Measurements from ENCODE around the gene MYO1D. TPM values are rescaled to one million over a fixed set of nuclear protein-coding genes. Genes with fewer than 3 reads are reported as not detected.

MYO1D gene
- total RNA-seq, 1 donor from 2014 or later: 18.0 TPM

DNA sequence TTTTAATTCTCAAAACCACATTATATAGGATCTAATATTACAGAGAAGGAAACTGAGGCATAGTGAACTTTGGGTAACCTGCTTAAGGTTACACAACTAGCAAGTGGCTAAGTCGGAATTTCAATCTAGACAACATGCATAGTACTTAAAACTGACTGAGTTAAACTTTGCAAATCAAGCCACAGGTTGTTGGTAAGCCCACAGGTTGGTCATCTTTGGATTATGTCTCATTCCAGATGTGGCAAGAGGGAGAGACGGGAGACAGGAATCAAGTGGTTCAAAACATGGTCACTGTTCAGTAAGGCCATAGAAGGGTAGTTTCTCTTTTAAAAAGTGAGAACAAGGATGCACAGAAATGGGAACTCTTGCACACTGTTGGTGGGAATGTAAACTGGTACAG lies 57.1 kb downstream of the MYO1D start:
- no peak overlapping the region for H3K27ac ChIP-seq (ENCODE audit: low read depth, low read length)
- Mint-ChIP-seq H3K4me3 (ENCODE audit: unreplicated experiment) (no peak overlapping the region), H3K9me3 (ENCODE audit: unreplicated experiment) (no peaks in the 10 kb centered on the region), H3K27me3 (ENCODE audit: low read depth, unreplicated experiment) (no peaks in the 10 kb centered on the region), H3K4me1 (ENCODE audit: low read depth, unreplicated experiment) (peaks cover 7% of the 10 kb centered on the region), H3K27ac (ENCODE audit: unreplicated experiment) (no peak overlapping the region), H3K36me3 (ENCODE audit: low read depth, unreplicated experiment) (no peaks in the 10 kb centered on the region)
- no peaks in the 10 kb centered on the region for H3K79me2 ChIP-seq (ENCODE audit: insufficient read depth, low read length)
- no peaks in the 10 kb centered on the region for H3K36me3 ChIP-seq (ENCODE audit: insufficient read depth, low read length)
- no peaks in the 10 kb centered on the region for H3K4me1 ChIP-seq (ENCODE audit: insufficient read depth, low read length)
- H3K9me3 ChIP-seq (ENCODE audit: insufficient read depth, low read depth, low read length): no peaks in the 10 kb centered on the region
- H3K4me2 ChIP-seq (ENCODE audit: low read length): no peak overlapping the region
- DNase-seq (ENCODE audit: low read depth) (no peak), FAIRE-seq (no peak)
- no peak overlapping the region for H3K9ac ChIP-seq (ENCODE audit: low read length)
- no peaks in the 10 kb centered on the region for H3K27me3 ChIP-seq (ENCODE audit: insufficient read depth, low read length)
- H4K20me1 ChIP-seq (ENCODE audit: insufficient read depth, low read length): no peaks in the 10 kb centered on the region
- no peak overlapping the region for H2AFZ ChIP-seq (ENCODE audit: low read depth, low read length)
- H3K4me3 ChIP-seq (ENCODE audit: insufficient read depth, low read depth, low read length): no peak overlapping the region
- TF ChIP-seq EZH2 (IDR thresholded peaks at IDR 0.05; ENCODE audit: insufficient read depth, low read length): no peak
- TF ChIP-seq, protein P1, sequence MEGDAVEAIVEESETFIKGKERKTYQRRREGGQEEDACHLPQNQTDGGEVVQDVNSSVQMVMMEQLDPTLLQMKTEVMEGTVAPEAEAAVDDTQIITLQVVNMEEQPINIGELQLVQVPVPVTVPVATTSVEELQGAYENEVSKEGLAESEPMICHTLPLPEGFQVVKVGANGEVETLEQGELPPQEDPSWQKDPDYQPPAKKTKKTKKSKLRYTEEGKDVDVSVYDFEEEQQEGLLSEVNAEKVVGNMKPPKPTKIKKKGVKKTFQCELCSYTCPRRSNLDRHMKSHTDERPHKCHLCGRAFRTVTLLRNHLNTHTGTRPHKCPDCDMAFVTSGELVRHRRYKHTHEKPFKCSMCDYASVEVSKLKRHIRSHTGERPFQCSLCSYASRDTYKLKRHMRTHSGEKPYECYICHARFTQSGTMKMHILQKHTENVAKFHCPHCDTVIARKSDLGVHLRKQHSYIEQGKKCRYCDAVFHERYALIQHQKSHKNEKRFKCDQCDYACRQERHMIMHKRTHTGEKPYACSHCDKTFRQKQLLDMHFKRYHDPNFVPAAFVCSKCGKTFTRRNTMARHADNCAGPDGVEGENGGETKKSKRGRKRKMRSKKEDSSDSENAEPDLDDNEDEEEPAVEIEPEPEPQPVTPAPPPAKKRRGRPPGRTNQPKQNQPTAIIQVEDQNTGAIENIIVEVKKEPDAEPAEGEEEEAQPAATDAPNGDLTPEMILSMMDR (IDR thresholded peaks at IDR 0.05; ENCODE audit: insufficient read depth, low read depth, low read length): no peak

DNA sequence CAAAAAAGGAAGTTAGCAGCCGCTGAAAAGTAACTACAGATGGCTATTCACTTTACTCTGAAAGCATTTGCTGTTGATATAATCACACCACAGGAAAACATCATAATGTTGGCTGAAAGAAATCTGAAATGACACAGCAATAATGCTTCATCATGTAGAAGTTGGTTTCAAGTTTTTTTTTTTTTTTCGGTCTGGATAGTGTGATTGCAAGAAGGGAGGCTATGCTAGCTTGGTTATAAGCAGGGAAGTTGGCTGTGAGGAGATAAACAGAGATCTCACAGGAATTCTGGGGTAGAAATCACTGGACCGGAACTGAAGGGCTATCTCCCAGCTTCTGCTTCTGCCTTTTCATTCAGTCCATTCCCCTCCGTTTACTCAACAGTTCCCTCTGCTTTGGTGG lies 57.9 kb downstream of the MYO1D start:
- H3K4me3 ChIP-seq (ENCODE audit: insufficient read depth, low read depth, low read length): no peak overlapping the region
- no peaks in the 10 kb centered on the region for H3K36me3 Mint-ChIP-seq (ENCODE audit: low read depth, unreplicated experiment)
- no peaks in the 10 kb centered on the region for H3K9me3 ChIP-seq (ENCODE audit: insufficient read depth, low read depth, low read length)
- H3K4me2 ChIP-seq (ENCODE audit: low read length): no peak overlapping the region
- no peak overlapping the region for H3K27ac ChIP-seq (ENCODE audit: low read depth, low read length)
- no peak overlapping the region for H3K27ac Mint-ChIP-seq (ENCODE audit: unreplicated experiment)
- H3K36me3 ChIP-seq (ENCODE audit: insufficient read depth, low read length): no peaks in the 10 kb centered on the region
- no peak overlapping the region for H2AFZ ChIP-seq (ENCODE audit: low read depth, low read length)
- no peaks in the 10 kb centered on the region for H3K9me3 Mint-ChIP-seq (ENCODE audit: unreplicated experiment)
- H3K79me2 ChIP-seq (ENCODE audit: insufficient read depth, low read length): no peaks in the 10 kb centered on the region
- no peaks in the 10 kb centered on the region for H3K27me3 ChIP-seq (ENCODE audit: insufficient read depth, low read length)
- H3K4me3 Mint-ChIP-seq (ENCODE audit: unreplicated experiment): no peak overlapping the region
- no peaks in the 10 kb centered on the region for H3K4me1 ChIP-seq (ENCODE audit: insufficient read depth, low read length)
- H3K9ac ChIP-seq (ENCODE audit: low read length): no peak overlapping the region
- DNase-seq (ENCODE audit: low read depth) (no peak), FAIRE-seq (no peak)
- no peaks in the 10 kb centered on the region for H4K20me1 ChIP-seq (ENCODE audit: insufficient read depth, low read length)
- H3K4me1 Mint-ChIP-seq (ENCODE audit: low read depth, unreplicated experiment): peaks cover 9% of the 10 kb centered on the region
- H3K27me3 Mint-ChIP-seq (ENCODE audit: low read depth, unreplicated experiment): no peaks in the 10 kb centered on the region
- TF ChIP-seq EZH2 (IDR thresholded peaks at IDR 0.05; ENCODE audit: insufficient read depth, low read length): no peak
- TF ChIP-seq, protein P1 (IDR thresholded peaks at IDR 0.05; ENCODE audit: insufficient read depth, low read depth, low read length): no peak

DNA sequence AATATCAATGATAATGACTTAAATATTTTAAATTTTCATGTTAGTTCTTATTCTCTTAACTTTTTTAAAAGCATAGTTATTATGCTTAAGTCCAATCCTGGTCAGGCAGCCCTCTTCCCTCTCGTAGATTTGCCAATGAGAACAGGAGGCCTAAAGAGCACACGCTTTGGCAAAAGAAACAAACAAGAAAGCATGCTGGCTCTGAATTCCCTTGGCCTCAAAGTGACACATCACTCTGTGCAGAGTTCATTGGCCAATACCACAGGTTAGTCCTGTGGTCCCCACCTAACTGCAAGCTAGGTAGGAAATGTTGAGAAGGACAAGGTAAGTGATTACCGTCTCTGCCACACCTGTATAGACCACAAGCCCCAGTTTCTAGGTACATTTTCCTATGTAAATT lies 61.5 kb downstream of the MYO1D start:
- H3K4me3 ChIP-seq (ENCODE audit: insufficient read depth, low read depth, low read length): no peak overlapping the region
- H3K9me3 Mint-ChIP-seq (ENCODE audit: unreplicated experiment): no peaks in the 10 kb centered on the region
- H3K27ac ChIP-seq (ENCODE audit: low read depth, low read length): no peak overlapping the region
- H3K4me3 Mint-ChIP-seq (ENCODE audit: unreplicated experiment): no peak overlapping the region
- no peaks in the 10 kb centered on the region for H4K20me1 ChIP-seq (ENCODE audit: insufficient read depth, low read length)
- peaks cover 18% of the 10 kb centered on the region for H3K4me1 Mint-ChIP-seq (ENCODE audit: low read depth, unreplicated experiment)
- H3K4me2 ChIP-seq (ENCODE audit: low read length): no peak overlapping the region
- no peaks in the 10 kb centered on the region for H3K36me3 ChIP-seq (ENCODE audit: insufficient read depth, low read length)
- no peaks in the 10 kb centered on the region for H3K4me1 ChIP-seq (ENCODE audit: insufficient read depth, low read length)
- DNase-seq (ENCODE audit: low read depth): no peak
- H3K79me2 ChIP-seq (ENCODE audit: insufficient read depth, low read length): no peaks in the 10 kb centered on the region
- H2AFZ ChIP-seq (ENCODE audit: low read depth, low read length): no peak overlapping the region
- no peaks in the 10 kb centered on the region for H3K36me3 Mint-ChIP-seq (ENCODE audit: low read depth, unreplicated experiment)
- no peaks in the 10 kb centered on the region for H3K27me3 Mint-ChIP-seq (ENCODE audit: low read depth, unreplicated experiment)
- H3K9ac ChIP-seq (ENCODE audit: low read length): no peak overlapping the region
- TF ChIP-seq, protein P1 (IDR thresholded peaks at IDR 0.05; ENCODE audit: insufficient read depth, low read depth, low read length): no peak
- TF ChIP-seq EZH2 (IDR thresholded peaks at IDR 0.05; ENCODE audit: insufficient read depth, low read length): no peak
- peak overlapping the region; percentile 16 for H3K27ac Mint-ChIP-seq (ENCODE audit: unreplicated experiment)
- H3K27me3 ChIP-seq (ENCODE audit: insufficient read depth, low read length): no peaks in the 10 kb centered on the region
- FAIRE-seq: no peak
- H3K9me3 ChIP-seq (ENCODE audit: insufficient read depth, low read depth, low read length): peaks cover 3% of the 10 kb centered on the region
